ENCODE results near the gene AFM. TPM values are rescaled to one million over a fixed set of nuclear protein-coding genes. Genes with fewer than 3 reads are reported as not detected.

The AFM gene, protein sequence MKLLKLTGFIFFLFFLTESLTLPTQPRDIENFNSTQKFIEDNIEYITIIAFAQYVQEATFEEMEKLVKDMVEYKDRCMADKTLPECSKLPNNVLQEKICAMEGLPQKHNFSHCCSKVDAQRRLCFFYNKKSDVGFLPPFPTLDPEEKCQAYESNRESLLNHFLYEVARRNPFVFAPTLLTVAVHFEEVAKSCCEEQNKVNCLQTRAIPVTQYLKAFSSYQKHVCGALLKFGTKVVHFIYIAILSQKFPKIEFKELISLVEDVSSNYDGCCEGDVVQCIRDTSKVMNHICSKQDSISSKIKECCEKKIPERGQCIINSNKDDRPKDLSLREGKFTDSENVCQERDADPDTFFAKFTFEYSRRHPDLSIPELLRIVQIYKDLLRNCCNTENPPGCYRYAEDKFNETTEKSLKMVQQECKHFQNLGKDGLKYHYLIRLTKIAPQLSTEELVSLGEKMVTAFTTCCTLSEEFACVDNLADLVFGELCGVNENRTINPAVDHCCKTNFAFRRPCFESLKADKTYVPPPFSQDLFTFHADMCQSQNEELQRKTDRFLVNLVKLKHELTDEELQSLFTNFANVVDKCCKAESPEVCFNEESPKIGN
- total RNA-seq (2022; extraction: Qiagen RNA extraction; ENCODE audit: low read depth), result not detected in 5 replicates

GRCh38 chr4:73481358-73481757, at the start of gene AFM:
Gene AFM (plus strand): TSS chr4:73481745. CDS start chr4:73481776, 31 bp downstream.

DNA sequence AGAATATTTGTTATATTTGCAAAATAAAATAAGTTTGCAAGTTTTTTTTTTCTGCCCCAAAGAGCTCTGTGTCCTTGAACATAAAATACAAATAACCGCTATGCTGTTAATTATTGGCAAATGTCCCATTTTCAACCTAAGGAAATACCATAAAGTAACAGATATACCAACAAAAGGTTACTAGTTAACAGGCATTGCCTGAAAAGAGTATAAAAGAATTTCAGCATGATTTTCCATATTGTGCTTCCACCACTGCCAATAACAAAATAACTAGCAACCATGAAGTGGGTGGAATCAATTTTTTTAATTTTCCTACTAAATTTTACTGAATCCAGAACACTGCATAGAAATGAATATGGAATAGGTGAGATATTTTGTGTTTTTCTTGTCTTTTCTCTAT, 45.6 kb upstream of the AFM start, which contains the start of gene AFP:
TSS of gene AFP (plus strand) at position 238 of the 400 bp plus-strand sequence. CDS start at position 280, 42 bp downstream.

Other genes with a start within 250 kb of the AFM start
- 19.9 to 26.4 TPM (median 21.2 TPM) in 5 replicates for gene ANKRD17, start 222.9 kb upstream of the AFM start, total RNA-seq (2022; extraction: Qiagen RNA extraction; ENCODE audit: low read depth)
- not detected in 5 replicates for gene ALB, start 77.5 kb upstream of the AFM start, total RNA-seq (2022; extraction: Qiagen RNA extraction; ENCODE audit: low read depth)
- 1.3 to 4.4 TPM (median 1.8 TPM) in 5 replicates for gene AFP, start 45.5 kb upstream of the AFM start, total RNA-seq (2022; extraction: Qiagen RNA extraction; ENCODE audit: low read depth)
- gene RASSF6, start 138.7 kb downstream of the AFM start, total RNA-seq (2022; extraction: Qiagen RNA extraction; ENCODE audit: low read depth), result 0.50 to 1.2 TPM (median 0.80 TPM) in 5 replicates